Measurements from ENCODE around the gene CCDC88B.

Gene CCDC88B

DNA sequence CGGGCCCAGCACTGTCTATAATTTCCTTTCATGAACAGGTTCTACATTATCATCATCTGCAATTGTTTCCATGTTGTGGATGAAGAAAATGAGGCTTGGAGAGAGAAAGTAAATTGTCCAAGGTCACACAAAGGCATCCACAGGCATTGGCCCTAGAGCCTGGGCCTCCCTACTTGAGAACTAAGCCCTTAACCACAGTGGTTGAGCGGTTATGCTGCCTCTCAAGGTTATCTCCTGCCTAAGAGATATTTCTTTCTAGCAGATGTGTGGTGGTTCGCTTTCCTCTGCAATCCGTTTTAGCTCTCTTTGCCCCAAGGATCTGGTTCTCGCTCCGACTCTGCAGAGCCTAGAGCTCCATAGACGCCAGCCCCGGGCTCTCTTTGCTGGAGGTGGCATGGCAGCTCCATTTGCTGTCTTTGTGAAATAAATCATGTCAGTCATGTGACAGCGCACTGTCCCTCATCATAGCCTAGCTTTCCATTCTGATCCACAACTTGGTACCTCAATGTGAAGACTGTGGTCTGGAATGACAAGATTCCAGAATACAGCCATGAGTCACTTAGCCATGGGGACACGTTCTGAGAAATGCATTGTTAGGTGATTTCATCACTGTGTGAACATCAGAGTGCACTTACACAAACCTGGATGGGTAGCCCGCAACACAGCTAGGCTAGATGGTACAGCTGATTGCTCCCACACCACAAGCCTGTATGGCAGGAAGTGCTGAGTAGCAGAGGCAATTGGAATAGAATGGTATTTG, 46.1 kb downstream of the CCDC88B start:
- DNase-seq: no peak

DNA sequence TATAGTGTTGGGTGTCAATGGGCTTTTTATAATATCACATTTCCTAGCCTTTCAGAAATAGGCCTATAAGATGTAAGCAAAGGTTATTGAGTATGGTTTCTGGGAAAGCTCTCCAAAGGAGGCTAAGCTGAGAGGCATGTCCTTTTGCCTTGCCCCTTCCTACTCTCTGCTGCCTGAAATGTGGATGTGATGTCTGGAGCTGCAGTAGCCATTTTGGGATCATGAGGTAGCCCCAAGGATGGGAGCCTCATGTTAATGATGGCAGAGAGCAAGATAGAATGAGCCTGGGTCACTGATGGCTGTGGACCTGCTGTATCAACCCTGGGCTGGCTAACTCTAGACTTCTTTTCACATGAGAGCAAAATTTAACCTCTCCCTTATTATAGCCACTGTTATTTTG, 47.9 kb downstream of the CCDC88B start:
- no peak for DNase-seq

DNA sequence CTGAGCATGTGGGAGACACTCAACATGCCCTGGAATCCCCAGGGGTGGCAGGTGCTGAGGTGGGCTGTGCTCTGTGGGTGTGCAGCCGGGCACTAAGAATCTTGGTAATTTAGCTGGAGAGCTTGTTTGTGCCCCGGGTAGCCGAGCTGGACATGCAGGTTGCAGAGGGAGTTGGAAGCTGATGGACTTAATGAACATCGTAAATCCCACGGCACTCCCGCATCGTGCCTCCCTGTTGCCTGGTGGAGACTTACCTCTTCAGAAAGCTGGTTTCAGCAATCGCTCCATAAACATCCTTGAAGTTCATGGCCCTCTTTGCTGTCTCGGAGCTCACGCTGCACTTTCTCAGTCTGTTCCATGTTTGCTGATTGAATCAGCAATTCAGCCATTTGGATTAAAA, 48.9 kb downstream of the CCDC88B start:
- DNase-seq: no peak

DNA sequence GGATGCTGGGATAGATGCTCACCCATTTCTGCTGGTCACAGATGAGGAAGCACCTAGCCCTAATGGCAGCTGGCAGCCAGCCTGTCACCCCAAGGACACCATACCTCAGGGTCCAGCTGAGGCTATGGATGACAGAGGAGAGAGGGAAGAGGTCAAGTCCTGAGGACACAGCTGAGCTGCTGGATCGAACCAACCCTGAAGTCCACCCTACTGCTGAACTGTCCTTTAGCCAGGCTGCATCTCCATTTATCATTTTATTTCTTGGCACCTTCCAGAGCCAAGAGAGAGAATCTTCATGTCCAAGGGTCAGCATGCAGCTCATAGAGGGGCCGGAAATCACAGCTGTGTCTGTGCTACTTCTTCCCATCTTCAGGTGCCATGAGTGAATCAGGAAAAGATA, 49.8 kb downstream of the CCDC88B start:
- no peak for DNase-seq

DNA sequence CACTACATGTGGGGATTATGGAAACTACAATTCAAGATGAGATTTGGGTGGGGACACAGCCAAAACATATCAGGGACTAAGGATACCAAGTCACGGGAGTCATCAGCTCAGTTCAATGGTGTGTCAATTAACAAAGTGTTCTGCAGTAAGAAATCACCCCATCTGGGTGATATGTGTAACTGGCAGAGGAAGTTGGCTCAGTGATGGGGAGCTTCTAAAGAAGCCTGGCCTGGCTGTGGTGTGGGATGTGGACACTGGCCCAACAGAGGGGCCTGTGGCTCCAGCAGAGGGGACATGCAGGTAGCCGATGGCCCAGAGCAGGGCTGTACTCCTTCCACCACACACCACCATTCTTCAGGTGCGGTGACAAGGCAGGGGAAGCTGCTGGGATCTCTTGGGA, 50.6 kb downstream of the CCDC88B start:
- no peak for DNase-seq

DNA sequence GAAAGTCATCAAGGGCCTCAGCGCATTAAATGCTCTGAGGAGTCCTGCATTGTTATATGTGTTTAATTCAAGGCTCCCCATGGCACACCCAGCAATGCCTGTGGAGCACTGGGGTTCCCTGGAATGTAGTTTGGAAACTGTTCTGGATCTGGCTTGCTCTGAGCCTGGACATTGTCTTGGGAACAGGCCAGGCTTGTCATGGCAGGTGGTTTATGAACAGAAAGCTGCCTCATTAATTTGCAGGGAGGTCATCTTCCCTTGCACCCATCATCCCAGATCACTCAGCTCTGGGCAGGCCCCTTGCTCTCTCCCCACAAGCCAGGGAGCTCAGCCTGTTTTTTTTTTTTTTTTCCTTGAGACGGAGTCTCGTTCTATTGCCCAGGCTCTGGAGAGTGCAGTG, 51.8 kb downstream of the CCDC88B start:
- no peak for DNase-seq

DNA sequence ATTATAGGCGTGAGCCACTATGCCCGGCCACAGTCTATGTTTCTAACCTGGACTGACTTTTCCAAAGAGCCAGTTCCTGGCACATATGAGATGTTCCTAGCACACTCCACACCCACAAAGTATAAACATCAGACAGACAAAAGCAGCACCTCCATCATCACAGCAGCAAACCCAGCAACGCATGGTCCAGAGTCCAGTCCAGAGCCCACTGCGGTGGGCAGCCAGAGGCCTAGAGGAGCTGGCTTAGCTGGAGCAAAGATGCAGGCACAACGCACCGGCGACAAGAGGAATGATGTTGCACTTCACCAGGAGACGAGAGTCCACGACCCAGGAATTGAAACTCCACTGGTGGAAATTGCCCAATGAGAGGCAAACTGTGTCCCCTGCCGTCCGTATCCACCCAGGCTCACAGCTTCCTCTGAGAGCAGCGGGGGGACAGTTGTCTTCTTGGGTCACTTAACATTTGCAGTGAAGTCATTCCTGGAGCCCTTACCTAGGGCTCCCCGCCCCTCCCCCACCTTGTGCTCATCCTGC, 55.6 kb downstream of the CCDC88B start:
- DNase-seq: no peak

DNA sequence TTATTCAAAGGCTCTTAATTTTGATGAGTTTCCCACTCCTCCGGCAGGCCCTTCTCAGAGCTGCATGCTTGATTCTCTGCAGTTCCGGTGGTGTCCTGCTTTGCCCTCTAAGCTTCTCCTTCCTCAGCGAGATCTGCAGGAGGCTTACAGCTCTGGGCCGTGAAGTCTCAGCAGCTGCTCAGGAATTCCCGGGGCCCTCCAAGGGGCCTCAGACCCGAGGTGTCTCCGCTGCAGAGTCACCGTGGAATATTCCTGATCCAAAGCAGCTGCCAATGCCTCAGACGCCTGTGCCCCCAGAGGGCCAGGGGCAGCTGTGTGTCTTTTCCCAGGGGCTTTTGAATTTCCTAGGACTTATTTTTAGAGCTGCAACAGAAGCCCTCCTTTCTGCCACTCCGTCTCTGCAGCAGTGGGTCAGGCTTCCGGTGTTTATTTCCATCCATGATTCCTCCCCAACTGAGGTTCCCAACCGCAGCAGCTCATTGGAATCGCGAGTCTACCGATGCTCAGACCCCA, 56.1 kb downstream of the CCDC88B start:
- no peak for DNase-seq

DNA sequence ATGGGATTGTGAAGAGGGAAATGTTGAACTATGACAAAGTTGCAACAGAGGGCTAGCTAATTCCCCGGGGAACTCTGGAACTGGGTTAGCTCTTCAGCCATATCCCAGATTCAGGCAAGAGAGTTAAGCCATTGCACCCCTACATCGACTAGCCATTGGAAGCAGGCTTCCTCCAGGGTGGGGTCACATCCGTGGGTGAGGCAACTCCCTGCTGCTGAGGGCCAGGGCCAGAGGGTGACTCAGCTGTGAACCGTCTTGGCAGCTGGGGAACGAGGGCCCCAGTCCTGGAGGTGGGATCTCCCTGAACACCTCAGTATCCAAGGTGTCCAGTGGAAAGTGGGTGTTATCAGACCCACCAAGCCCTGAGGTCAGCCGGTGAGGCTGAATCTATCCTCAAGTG, 60.1 kb downstream of the CCDC88B start:
- no peak for DNase-seq

DNA sequence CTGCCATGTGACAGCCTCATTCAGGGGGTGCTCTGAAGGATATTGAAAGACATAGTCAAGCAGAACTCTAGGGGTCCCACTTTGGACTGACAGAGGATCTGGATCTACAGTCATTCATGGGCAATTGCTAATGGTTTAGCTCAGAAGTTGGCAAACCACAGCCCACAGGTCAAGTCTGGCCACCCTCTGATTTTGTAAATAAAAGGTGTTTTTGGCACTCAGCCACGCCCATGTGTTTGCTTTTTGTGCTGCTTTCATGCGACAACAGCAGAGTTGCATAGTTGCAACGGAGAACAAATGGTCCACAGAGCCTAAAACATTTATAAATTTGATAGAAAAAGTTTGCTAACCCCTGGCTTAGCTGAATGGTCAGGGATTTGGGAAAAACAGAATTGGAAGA, 60.7 kb downstream of the CCDC88B start:
- DNase-seq: no peak

DNA sequence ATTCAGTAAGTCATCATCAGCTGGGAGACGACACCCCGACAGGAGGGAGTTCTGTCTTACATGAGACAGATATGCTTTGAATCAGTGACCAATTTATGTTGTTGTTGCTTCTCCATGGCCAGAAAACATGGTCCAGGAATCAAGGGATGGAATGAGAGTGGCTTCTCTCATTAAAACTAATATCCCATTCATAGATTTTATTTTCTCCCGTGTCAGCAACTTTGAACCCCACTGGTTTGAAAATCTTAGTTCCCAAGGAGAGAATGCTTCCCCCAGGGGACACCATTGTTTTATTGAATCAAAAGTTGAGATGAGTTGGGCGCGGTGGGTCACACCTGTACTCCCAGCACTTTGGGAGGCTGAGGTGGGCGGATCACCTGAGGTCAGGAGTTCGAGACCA, 61.8 kb downstream of the CCDC88B start:
- DNase-seq: no peak

DNA sequence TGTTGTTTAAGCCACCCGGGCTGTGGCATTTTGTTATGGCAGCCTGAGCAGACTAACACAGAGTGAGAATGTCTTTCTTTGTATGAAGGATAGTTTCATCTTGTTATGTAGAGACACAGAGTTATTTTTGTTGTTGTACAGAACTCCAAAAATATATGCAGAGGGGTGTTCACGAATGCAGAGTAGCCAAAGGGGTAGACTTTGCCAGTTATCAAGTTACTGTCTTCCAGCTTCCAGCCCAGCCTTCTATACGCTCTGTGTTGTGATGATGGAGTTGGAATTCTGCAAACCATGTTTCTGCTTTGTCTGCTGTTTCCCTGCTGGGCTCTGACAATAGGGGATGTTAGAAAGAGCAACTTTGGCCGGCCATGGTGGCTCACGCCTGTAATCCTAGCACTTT, 63.1 kb downstream of the CCDC88B start:
- no peak for DNase-seq

DNA sequence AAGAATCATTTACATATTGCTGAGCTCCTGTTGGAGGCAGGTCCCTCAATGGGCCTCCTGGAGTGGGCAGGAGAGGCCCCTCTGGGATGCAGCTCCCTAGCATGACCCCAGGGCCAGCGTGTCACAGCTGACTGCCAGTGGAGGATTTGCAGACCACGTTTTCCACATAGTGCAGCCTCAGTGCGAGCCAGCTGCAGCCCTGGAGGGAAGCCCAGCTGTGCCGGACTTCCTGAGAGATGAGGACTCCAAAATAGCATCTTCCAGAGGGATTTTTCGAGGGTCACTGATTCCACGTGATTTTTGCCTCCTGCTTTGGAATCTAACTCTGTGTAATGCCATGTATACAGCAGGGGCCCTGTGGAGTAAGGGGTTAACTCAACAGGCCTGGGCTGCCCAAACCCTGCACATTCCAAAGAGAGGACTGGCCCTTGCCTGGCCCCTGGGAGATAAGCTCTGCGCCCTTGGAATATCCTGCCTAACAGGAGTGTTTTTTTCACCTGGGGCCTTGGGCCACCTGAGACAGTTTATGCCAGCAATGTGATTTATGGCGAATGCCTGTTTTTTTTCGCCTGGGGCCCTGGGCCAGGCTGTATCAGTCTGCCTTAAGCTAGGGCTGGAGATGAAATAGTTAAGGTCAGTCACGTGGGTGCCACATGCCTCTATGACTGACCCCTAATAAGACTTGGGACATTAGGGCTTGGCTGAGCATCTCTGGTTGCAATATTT, 66.4 kb downstream of the CCDC88B start:
- no peak for DNase-seq
